Neural cell (in vitro differentiated cells): ENCODE data around the gene PSEN1. TPM values are rescaled to one million over a fixed set of nuclear protein-coding genes. Genes with fewer than 3 reads are reported as not detected.

Experiments used
- H2AFZ ChIP-seq: fragments of 200-600, 300-800 bp; sonication (generic), shearing (Covaris generic); 2 replicates; pipeline ENCODE4 v1.6.0; 2014; ENCODE audit warnings: low read depth, mild to moderate bottlenecking, antibody characterized with exemption, low read length, moderate library complexity
- H3F3A ChIP-seq: fragments of 200-600 bp; shearing (Covaris generic); 2 replicates; pipeline ENCODE4 v1.6.1; 2016; ENCODE audit warnings: mild to moderate bottlenecking, moderate library complexity, mixed read lengths, antibody characterized with exemption, low read length; ENCODE audit not compliant: insufficient read depth, poor library complexity, severe bottlenecking
- H3K27ac ChIP-seq: fragments of 200-600, 300-800 bp; sonication (generic), shearing (Covaris generic); 2 replicates; pipeline ENCODE4 v1.5.1; 2014; ENCODE audit warnings: mild to moderate bottlenecking, low read length, moderate library complexity
- H3K27me3 ChIP-seq: fragments of 300-800, 200-600 bp; sonication (generic), shearing (Covaris generic); 2 replicates; pipeline ENCODE4 v1.6.0; 2014; ENCODE audit warnings: mild to moderate bottlenecking, low read depth, low read length, moderate library complexity; ENCODE audit not compliant: insufficient read depth
- H3K36me3 ChIP-seq: fragments of 300-800, 200-600 bp; sonication (generic), shearing (Covaris generic); 2 replicates; pipeline ENCODE4 v1.5.1; 2014; ENCODE audit warnings: mild to moderate bottlenecking, antibody characterized with exemption, low read length, moderate library complexity; ENCODE audit not compliant: insufficient read depth
- H3K4me2 ChIP-seq: fragments of 300-800, 200-600 bp; sonication (generic), shearing (Covaris generic); 2 replicates; pipeline ENCODE4 v1.6.0; 2014; ENCODE audit warnings: mild to moderate bottlenecking, low read length
- H3K4me3 ChIP-seq: fragments of 300-800, 200-600 bp; sonication (generic), shearing (Covaris generic); 2 replicates; pipeline ENCODE4 v1.5.1; 2014; ENCODE audit warnings: mild to moderate bottlenecking, low read length, moderate library complexity
- H3K79me2 ChIP-seq: fragments of 200-600 bp; shearing (Covaris generic); replicated peaks from 2 replicates; pipeline ENCODE4 v1.6.0; 2014; ENCODE audit warnings: mild to moderate bottlenecking, low read length, moderate library complexity; ENCODE audit not compliant: insufficient read depth
- H3K9ac ChIP-seq: fragments of 300-800, 200-600 bp; sonication (generic), shearing (Covaris generic); 2 replicates; pipeline ENCODE4 v1.6.1; 2016; ENCODE audit warnings: mild to moderate bottlenecking, low read length, mixed read lengths
- H3K9me2 ChIP-seq: fragments of 200-600 bp; shearing (Covaris generic); 2 replicates; pipeline ENCODE4 v1.6.1; 2016; ENCODE audit warnings: mild to moderate bottlenecking, low read length, mixed read lengths; ENCODE audit not compliant: insufficient read depth
- H3K9me3 ChIP-seq: fragments of 200-600, 300-800 bp; sonication (generic), shearing (Covaris generic); 2 replicates; pipeline ENCODE4 v1.6.1; 2016; ENCODE audit warnings: mild to moderate bottlenecking, mixed run types, low read length, moderate library complexity, mixed read lengths
- H4K20me1 ChIP-seq: fragments of 200-600 bp; shearing (Covaris generic); 2 replicates; pipeline ENCODE4 v1.6.1; 2016; ENCODE audit warnings: mild to moderate bottlenecking, mixed run types; ENCODE audit not compliant: insufficient read depth
- CTCF ChIP-seq: fragments of 450-650 bp; IDR thresholded peaks from 2 replicates; pipeline ENCODE4 v1.5.1; 2014; ENCODE audit warnings: antibody characterized with exemption, mild to moderate bottlenecking, moderate library complexity; ENCODE audit not compliant: poor library complexity, severe bottlenecking
- EP300 ChIP-seq: fragments of 450-650 bp; conservative IDR thresholded peaks from 2 replicates; pipeline ENCODE4 v1.6.1; 2014; ENCODE audit warnings: antibody characterized with exemption, mild to moderate bottlenecking, moderate library complexity; ENCODE audit not compliant: poor library complexity, severe bottlenecking
- EZH2 ChIP-seq: fragments of 200-600, 300-800 bp; shearing (Covaris generic), sonication (generic); IDR thresholded peaks from 2 replicates; pipeline ENCODE4 v1.6.1; 2014; ENCODE audit warnings: antibody characterized with exemption, low read length, borderline replicate concordance, mild to moderate bottlenecking; ENCODE audit not compliant: insufficient read depth, poor library complexity, severe bottlenecking
- MXI1 ChIP-seq: fragments of 450-650 bp; conservative IDR thresholded peaks from 2 replicates; pipeline ENCODE4 v1.6.1; 2014; ENCODE audit warnings: antibody characterized with exemption, mild to moderate bottlenecking; ENCODE audit not compliant: poor library complexity, severe bottlenecking
- POLR2AphosphoS5 ChIP-seq: IDR thresholded peaks from 2 replicates; pipeline ENCODE4 v1.6.1; 2012
- RAD21 ChIP-seq: fragments of 450-650 bp; conservative IDR thresholded peaks from 2 replicates; pipeline ENCODE4 v1.6.1; 2014; ENCODE audit warnings: antibody characterized with exemption, mild to moderate bottlenecking, moderate library complexity
- REST ChIP-seq: IDR thresholded peaks from 2 replicates; pipeline ENCODE4 v1.6.1; 2012; ENCODE audit warnings: borderline replicate concordance
- SMC3 ChIP-seq: fragments of 450-650 bp; conservative IDR thresholded peaks from 2 replicates; pipeline ENCODE4 v1.6.1; 2014; ENCODE audit warnings: antibody characterized with exemption, mild to moderate bottlenecking, moderate library complexity; ENCODE audit not compliant: poor library complexity
- TAF1 ChIP-seq: IDR thresholded peaks from 2 replicates; pipeline ENCODE4 v1.6.1; 2012; ENCODE audit warnings: low read depth
- polyA plus RNA-seq: library from polyadenylated mRNA; depleted of rRNA; stranded (reverse); fragments of >200 nt; gene quantifications from 2 replicates; pipeline ENCODE4 v1.2.3, GENCODE V29; 2014

The PSEN1 gene
- polyA plus RNA-seq, 1 donor from 2014 or later: 40.3 TPM

GRCh38 chr14:73262427-73263183, 126.3 kb downstream of the PSEN1 start:
- no peaks in the 10 kb centered on the region for H3K79me2 ChIP-seq
- no peaks in the 10 kb centered on the region for H4K20me1 ChIP-seq
- TF ChIP-seq CTCF: no peak
- TF ChIP-seq MXI1: no peak
- TF ChIP-seq SMC3: no peak
- TF ChIP-seq EZH2: no peak
- TF ChIP-seq RAD21: no peak
- TF ChIP-seq TAF1: no peak
- no peak for TF ChIP-seq POLR2AphosphoS5
- no peak for TF ChIP-seq REST
- TF ChIP-seq EP300: no peak
- H3F3A ChIP-seq: no peaks in the 10 kb centered on the region
- no peaks in the 10 kb centered on the region for H3K9me3 ChIP-seq
- H3K36me3 ChIP-seq: no peaks in the 10 kb centered on the region
- H3K9me2 ChIP-seq: no peaks in the 10 kb centered on the region
- no peak overlapping the region for H2AFZ ChIP-seq
- no peak overlapping the region for H3K4me2 ChIP-seq
- no peak overlapping the region for H3K9ac ChIP-seq
- no peak overlapping the region for H3K4me3 ChIP-seq
- H3K27me3 ChIP-seq: no peaks in the 10 kb centered on the region
- H3K27ac ChIP-seq: no peak overlapping the region

- H4K20me1 ChIP-seq: no peaks in the 10 kb centered on the region
- H3K9ac ChIP-seq: no peak overlapping the region
- no peak overlapping the region for H3K4me2 ChIP-seq
- no peaks in the 10 kb centered on the region for H3K27me3 ChIP-seq
- H3K9me3 ChIP-seq: no peaks in the 10 kb centered on the region
- H3K27ac ChIP-seq: no peak overlapping the region
- no peaks in the 10 kb centered on the region for H3F3A ChIP-seq
- H2AFZ ChIP-seq: no peak overlapping the region
- H3K9me2 ChIP-seq: no peaks in the 10 kb centered on the region
- TF ChIP-seq SMC3 (no peak), POLR2AphosphoS5 (peak; percentile 45), EP300 (peak; percentile 67)
- no peak overlapping the region for H3K4me3 ChIP-seq
- H3K36me3 ChIP-seq: no peaks in the 10 kb centered on the region
- H3K79me2 ChIP-seq: no peaks in the 10 kb centered on the region
Measured at GRCh38 chr14:73263606-73264005, 127.3 kb downstream of the PSEN1 start.
